LNCaP clone FGC (cell line): ENCODE data around the gene SUSD2.

Experiments used
- DNase-seq: peaks from one replicate; pipeline ENCODE4 v3.0.0-alpha.2; 2011; ENCODE audit warnings: low read depth
- H3K4me3 ChIP-seq: 2 replicates; pipeline ENCODE4 v1.5.1; 2011; ENCODE audit warnings: mild to moderate bottlenecking, low read depth, low read length, control low read depth
- TF ChIP-seq, protein P1 (sequence below): IDR thresholded peaks from 2 replicates; pipeline ENCODE4 v1.5.1; 2012; ENCODE audit warnings: mild to moderate bottlenecking; ENCODE audit not compliant: control insufficient read depth, insufficient read depth; ENCODE audit errors: extremely low read depth

Gene SUSD2

DNA sequence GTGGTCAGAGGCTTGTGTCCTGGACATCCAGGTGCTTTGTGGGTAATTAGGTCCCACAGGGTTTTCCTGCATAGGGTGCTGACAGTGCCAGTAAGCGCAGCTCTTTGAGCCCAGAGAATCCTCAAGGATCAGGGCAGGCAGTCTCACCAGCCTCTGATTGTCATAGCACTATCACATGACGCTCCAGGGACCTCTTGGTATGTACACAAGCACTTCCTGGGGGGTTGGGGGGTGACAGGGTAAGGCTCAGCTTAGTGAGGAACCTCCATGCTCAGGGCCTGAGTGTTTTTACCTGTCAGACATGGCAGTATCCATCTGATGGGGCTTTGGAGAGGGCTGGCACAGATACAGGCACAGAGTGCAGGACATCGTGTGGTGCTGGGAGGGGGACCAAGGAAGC, 27.9 kb upstream of the SUSD2 start:
- no peak for DNase-seq
- H3K4me3 ChIP-seq, result no peak overlapping the region
- TF ChIP-seq, protein P1, sequence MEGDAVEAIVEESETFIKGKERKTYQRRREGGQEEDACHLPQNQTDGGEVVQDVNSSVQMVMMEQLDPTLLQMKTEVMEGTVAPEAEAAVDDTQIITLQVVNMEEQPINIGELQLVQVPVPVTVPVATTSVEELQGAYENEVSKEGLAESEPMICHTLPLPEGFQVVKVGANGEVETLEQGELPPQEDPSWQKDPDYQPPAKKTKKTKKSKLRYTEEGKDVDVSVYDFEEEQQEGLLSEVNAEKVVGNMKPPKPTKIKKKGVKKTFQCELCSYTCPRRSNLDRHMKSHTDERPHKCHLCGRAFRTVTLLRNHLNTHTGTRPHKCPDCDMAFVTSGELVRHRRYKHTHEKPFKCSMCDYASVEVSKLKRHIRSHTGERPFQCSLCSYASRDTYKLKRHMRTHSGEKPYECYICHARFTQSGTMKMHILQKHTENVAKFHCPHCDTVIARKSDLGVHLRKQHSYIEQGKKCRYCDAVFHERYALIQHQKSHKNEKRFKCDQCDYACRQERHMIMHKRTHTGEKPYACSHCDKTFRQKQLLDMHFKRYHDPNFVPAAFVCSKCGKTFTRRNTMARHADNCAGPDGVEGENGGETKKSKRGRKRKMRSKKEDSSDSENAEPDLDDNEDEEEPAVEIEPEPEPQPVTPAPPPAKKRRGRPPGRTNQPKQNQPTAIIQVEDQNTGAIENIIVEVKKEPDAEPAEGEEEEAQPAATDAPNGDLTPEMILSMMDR, result no peak

DNA sequence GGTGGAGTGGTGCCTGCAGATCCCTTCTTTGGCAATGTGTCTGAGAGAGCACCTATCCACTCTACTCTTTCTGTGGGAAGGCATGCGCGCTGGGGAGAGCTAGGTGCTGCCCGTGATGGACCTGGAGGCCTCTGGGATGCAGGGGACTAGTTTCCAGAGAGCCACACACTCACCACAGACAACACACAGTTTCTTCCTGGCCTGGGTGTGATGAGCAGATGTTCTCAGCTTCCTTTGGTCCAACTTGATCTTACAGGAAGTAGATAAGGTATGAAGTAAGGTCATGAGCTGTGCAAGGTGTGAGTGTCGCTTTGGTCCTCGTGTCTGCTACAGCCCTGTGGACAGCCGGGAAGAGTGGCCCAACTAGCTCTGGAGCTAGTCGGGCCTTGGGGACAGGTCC, 27.3 kb upstream of the SUSD2 start:
- no peak for DNase-seq
- TF ChIP-seq, protein P1, result no peak
- H3K4me3 ChIP-seq, result no peak overlapping the region

DNA sequence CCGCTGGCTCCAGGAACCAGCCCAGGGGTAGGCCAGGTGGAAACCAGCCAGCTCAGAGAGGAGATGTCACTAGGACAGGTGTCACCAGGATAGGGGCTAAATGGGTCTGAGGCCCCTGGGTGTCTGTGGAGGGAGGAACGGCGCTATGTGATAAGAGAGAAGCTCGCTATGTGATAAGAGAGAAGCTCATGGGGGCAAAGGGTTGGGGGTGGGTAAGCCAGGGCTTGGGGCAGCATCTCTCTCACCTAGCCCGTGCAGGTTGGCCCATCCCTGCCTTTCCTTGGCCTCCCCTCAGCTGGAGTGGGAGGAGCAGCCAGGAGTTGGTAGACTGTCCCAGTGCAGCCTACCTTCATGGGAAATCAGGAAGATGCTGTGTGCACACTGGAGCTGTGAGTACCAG, 26.5 kb upstream of the SUSD2 start:
- TF ChIP-seq, protein P1, result no peak
- no peak for DNase-seq
- H3K4me3 ChIP-seq, result no peak overlapping the region

DNA sequence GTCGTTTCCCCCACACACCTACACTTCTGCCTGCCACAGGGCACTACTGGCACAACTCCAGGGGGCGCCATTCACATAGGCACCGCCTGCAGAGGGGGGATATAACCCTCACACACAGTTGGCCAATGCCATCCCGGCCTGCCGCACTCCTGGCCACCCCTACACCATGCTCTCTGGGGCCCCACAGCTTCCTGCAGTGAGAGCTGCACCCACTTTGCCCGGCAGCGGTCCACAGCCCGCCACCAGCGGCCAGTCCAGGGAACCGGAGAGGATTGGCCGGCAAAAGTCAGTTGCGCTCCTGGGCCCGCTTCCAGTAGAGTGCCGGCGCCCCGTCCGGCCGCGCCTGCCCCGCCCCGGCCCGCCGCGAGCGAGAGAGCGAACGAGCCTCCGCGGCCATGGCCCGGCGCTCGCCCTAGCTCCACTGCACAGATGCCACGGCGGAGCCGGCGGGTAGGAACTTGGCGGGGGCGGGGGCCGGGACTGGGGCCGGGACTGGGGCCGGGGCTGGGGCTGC, 25.6 kb upstream of the SUSD2 start:
- TF ChIP-seq, protein P1, result peak; percentile 31
- DNase-seq, result no peak
- H3K4me3 ChIP-seq, result peak overlapping the region; percentile 40

DNA sequence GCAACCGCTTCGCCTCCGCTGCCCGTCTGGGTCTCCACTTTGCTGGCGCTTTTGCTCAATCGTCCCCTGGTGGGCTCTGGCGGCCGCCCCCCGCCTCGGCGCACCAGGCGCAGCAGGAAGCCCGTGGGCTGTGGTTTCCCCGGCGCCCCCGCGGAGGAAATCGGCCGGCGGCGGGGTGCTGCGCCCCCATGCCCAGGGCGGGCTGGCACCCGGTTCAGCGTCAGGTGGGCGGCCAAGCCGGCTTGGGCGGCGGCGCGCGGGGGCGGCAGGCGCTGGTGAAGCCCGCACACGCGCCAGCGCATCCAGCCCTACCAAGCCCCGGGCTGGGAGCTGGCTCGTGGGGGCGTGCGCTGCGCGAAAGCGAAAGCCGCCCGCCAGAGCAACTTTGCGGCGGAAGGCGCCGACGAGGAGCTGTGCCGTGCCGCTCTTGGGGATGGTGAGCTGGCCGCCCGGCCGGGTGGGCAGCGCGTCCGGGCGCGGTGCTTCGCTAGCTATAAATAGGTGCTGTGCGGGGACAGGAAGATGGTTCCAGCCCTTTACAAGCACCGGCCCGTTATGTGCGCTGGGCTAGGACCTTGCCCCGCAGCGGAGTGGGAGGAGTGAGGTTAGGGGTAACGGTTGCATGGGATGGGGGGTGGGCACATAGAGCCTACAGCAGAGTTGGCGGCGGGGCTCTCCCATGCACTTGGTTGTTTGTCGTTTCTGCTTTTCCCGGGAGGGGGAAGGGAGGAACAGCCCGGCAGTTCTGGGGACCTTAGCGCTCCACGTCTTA, 25.0 kb upstream of the SUSD2 start:
- no peak overlapping the region; the same call in 1 of the 2 replicates for H3K4me3 ChIP-seq
- TF ChIP-seq, protein P1, result no peak
- no peak for DNase-seq

DNA sequence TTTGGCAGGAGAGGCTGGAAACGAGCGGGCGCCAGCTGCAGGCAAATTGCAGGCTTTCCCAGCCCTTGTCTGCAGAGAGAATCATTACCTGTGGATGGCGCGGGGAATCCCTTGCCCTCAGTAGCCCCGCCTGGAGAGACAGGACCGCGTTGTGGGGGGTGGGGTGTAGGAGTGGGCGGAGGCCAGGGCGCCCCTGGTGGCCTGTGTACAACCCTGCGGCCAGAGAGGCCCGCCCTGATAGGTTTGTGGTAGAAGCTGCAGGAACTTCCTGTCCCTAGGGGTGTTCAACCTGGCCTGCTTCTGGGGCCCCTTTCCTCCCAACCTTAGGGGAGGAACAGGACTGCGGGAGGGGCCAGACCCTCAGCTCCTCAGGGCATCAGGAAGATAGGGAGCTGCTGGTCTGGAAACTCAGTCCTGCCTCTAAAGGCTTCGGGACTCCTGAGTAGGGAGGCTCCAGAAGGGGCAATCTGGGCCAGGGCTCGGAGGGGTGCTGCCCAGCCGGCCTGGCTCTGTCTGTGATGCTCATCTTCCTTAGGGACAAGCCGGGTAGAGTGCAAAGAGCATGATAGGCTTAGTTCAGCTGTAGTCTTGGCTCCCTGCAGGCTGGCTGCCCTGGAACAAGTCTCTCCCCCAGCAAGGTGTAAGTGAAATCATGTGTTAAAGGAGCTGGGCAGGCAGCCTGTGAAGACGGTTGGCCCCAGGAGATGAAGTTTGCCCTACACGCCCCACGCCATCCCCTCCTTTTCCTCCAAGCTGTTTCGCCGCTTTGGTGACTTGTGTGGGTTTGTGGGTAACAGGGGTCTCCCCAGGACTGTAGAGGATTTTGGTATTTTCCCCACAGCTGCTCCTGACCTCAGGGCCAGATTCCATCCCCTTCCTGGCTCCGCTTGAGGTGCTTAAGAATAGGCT, 24.1 kb upstream of the SUSD2 start:
- DNase-seq, result no peak
- TF ChIP-seq, protein P1, result peak; percentile 50
- H3K4me3 ChIP-seq, result no peak overlapping the region
